Panc1 (cell line): ENCODE data around the gene RNF43.

ENCODE experiments used
- POLR2AphosphoS5 ChIP-seq: IDR thresholded peaks from 2 replicates; pipeline ENCODE4 v1.6.1; 2012; ENCODE audit warnings: mild to moderate bottlenecking, low read depth, low read length, moderate library complexity
- SIN3A ChIP-seq: IDR thresholded peaks from 2 replicates; pipeline ENCODE4 v1.6.1; 2012; ENCODE audit warnings: low read depth, mild to moderate bottlenecking, low read length, moderate library complexity, borderline replicate concordance; ENCODE audit not compliant: insufficient read depth
- TF ChIP-seq, protein P1 (sequence below): fragments of 450-650 bp; IDR thresholded peaks from 2 replicates; pipeline ENCODE4 v1.5.1; 2017; ENCODE audit warnings: mild to moderate bottlenecking

- TF ChIP-seq, protein P1, sequence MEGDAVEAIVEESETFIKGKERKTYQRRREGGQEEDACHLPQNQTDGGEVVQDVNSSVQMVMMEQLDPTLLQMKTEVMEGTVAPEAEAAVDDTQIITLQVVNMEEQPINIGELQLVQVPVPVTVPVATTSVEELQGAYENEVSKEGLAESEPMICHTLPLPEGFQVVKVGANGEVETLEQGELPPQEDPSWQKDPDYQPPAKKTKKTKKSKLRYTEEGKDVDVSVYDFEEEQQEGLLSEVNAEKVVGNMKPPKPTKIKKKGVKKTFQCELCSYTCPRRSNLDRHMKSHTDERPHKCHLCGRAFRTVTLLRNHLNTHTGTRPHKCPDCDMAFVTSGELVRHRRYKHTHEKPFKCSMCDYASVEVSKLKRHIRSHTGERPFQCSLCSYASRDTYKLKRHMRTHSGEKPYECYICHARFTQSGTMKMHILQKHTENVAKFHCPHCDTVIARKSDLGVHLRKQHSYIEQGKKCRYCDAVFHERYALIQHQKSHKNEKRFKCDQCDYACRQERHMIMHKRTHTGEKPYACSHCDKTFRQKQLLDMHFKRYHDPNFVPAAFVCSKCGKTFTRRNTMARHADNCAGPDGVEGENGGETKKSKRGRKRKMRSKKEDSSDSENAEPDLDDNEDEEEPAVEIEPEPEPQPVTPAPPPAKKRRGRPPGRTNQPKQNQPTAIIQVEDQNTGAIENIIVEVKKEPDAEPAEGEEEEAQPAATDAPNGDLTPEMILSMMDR, result no peak
- TF ChIP-seq POLR2AphosphoS5 (no peak), SIN3A (no peak)
Observed at GRCh38 chr17:58415371-58416055, 1.8 kb downstream of the RNF43 start.
